ENCODE results near the gene KIRREL3. TPM values are rescaled to one million over a fixed set of nuclear protein-coding genes. Genes with fewer than 3 reads are reported as not detected.

KIRREL3 gene
- polyA plus RNA-seq, 2 of the 4 experiments (the other 2 are of a cell fraction), result 3.0 to 11.0 TPM

- TF ChIP-seq HMGXB4 (CRISPR knock-in tag; IDR thresholded peaks at IDR 0.05; ENCODE audit: borderline replicate concordance), result no peak
- TF ChIP-seq KDM5A (IDR thresholded peaks at IDR 0.05), result no peak
- TF ChIP-seq RFX5 (IDR thresholded peaks at IDR 0.05), result no peak
- TF ChIP-seq CBX8 (IDR thresholded peaks at IDR 0.05), result no peak
- TF ChIP-seq JUNB (IDR thresholded peaks at IDR 0.05), result no peak
- no peak for TF ChIP-seq JUN (IDR thresholded peaks at IDR 0.05)
- TF ChIP-seq EHMT2 (IDR thresholded peaks at IDR 0.05; ENCODE audit: low read depth), result no peak
- no peak for TF ChIP-seq PHF8 (IDR thresholded peaks at IDR 0.05; ENCODE audit: borderline replicate concordance, low read depth)
- no peak for TF ChIP-seq HOXA7 (CRISPR knock-in tag; IDR thresholded peaks at IDR 0.05)
- no peak for TF ChIP-seq HDAC2 (IDR thresholded peaks at IDR 0.05)
Observed at GRCh38 chr11:126710804-126711399, 289.7 kb downstream of the KIRREL3 start (continued).

GRCh38 chr11:126707498-126707897 lies 293.1 kb downstream of the KIRREL3 start:
- Histone ChIP-seq H3K9me3 (no peaks in the 10 kb centered on the region), H3K4me2 (no peak overlapping the region), H3K4me3 (no peak overlapping the region), H3K4me1 (no peaks in the 10 kb centered on the region), H3K27ac (no peak overlapping the region)
- ATAC-seq (no peak), DNase-seq (ENCODE audit: low read depth in 1 of 2, low spot score in 1 of 2) (no peak), FAIRE-seq (no peak)
- ChIA-PET CTCF (interaction anchor here (1.2 to 1.7 kb wide), 2 partner anchors 9 to 283 kb away, joined by 3 to 7 read pairs; no protein-coding TSS in a partner anchor), POLR2A (no interaction called here)
- no peak for TF ChIP-seq CEBPB (IDR thresholded peaks at IDR 0.05)
- no peak for TF ChIP-seq E2F6 (IDR thresholded peaks at IDR 0.05; ENCODE audit: borderline replicate concordance, low read depth)
- no peak for TF ChIP-seq SREBF2 (IDR thresholded peaks at IDR 0.05)
- no peak for TF ChIP-seq FOSB (CRISPR knock-in tag; IDR thresholded peaks at IDR 0.05)
- no peak for TF ChIP-seq CBX8 (IDR thresholded peaks at IDR 0.05)
- no peak for TF ChIP-seq REST (IDR thresholded peaks at IDR 0.05)
- no peak for TF ChIP-seq HMGXB4 (CRISPR knock-in tag; IDR thresholded peaks at IDR 0.05; ENCODE audit: borderline replicate concordance)
- TF ChIP-seq USF2 (IDR thresholded peaks at IDR 0.05), result no peak
- TF ChIP-seq HDAC2 (IDR thresholded peaks at IDR 0.05), result no peak
- no peak for TF ChIP-seq ELK1 (IDR thresholded peaks at IDR 0.05; ENCODE audit: low read depth, low read length)
- no peak for TF ChIP-seq FOXS1 (CRISPR knock-in tag; IDR thresholded peaks at IDR 0.05)
- TF ChIP-seq EHMT2 (IDR thresholded peaks at IDR 0.05; ENCODE audit: low read depth), result no peak
- no peak for TF ChIP-seq CHD2 (IDR thresholded peaks at IDR 0.05; ENCODE audit: low read length, partially characterized antibody)
- no peak for TF ChIP-seq CHD4 (IDR thresholded peaks at IDR 0.05; ENCODE audit: borderline replicate concordance)
- no peak for TF ChIP-seq ZSCAN20 (CRISPR knock-in tag; IDR thresholded peaks at IDR 0.05)
- no peak for TF ChIP-seq SMC3 (IDR thresholded peaks at IDR 0.05)
- TF ChIP-seq EHF (CRISPR knock-in tag; IDR thresholded peaks at IDR 0.05), result no peak
- no peak for TF ChIP-seq EP300 (IDR thresholded peaks at IDR 0.05)
- WGBS (ENCODE audit: missing lambda C conversion rate), result 77% methylated on average over 2 of the region's 2 CpGs

All from A549 (cell line).